ENCODE measurements around the gene DEAF1. TPM values are rescaled to one million over a fixed set of nuclear protein-coding genes. Genes with fewer than 3 reads are reported as not detected.
A peak's percentile ranks its signal among the peaks of the same experiment; 100 is the strongest.

The DEAF1 gene
- total and polyA plus RNA-seq, 2 of the 13 experiments (the other 11 are each of a cell fraction or from before 2014, with no cell fraction given) = 22.3 to 29.6 TPM

- TF ChIP-seq ATRX (CRISPR knock-in tag; IDR thresholded peaks at IDR 0.05; ENCODE audit: borderline replicate concordance) (no peak), ZNF160 (CRISPR knock-in tag; IDR thresholded peaks at IDR 0.05) (0 out of 2 replicates have a peak, but pooled peaks have one; percentile 10), HMGA1 (CRISPR knock-in tag; conservative IDR thresholded peaks at IDR 0.05) (no peak), RBFOX2 (IDR thresholded peaks at IDR 0.05; ENCODE audit: low read depth, low read length) (0 out of 2 replicates have a peak, but pooled peaks have one; percentile 56), THRA (CRISPR knock-in tag; IDR thresholded peaks at IDR 0.05; ENCODE audit: borderline replicate concordance) (no peak), CCAR2 (optimal IDR thresholded peaks at IDR 0.05; ENCODE audit: low read depth, low read length) (no peak), MAFG (CRISPR knock-in tag; IDR thresholded peaks at IDR 0.05) (no peak), ZNF891 (CRISPR knock-in tag; IDR thresholded peaks at IDR 0.05) (no peak), NCOA5 (CRISPR knock-in tag; IDR thresholded peaks at IDR 0.05) (no peak), ZHX1 (CRISPR knock-in tag; IDR thresholded peaks at IDR 0.05; ENCODE audit: low read depth) (peak; percentile 58; the same call in 1 of the 2 replicates), ZNF274 (CRISPR knock-in tag; IDR thresholded peaks at IDR 0.05) (peak; percentile 67; the same call in 1 of the 2 replicates), ZNF749 (CRISPR knock-in tag; IDR thresholded peaks at IDR 0.05; ENCODE audit: borderline replicate concordance) (0 out of 2 replicates have a peak, but pooled peaks have one; percentile 54), ZNF598 (CRISPR knock-in tag; IDR thresholded peaks at IDR 0.05; ENCODE audit: borderline replicate concordance) (no peak), ZIK1 (CRISPR knock-in tag; IDR thresholded peaks at IDR 0.05; ENCODE audit: borderline replicate concordance, low read depth) (no peak), MEIS2 (CRISPR knock-in tag; IDR thresholded peaks at IDR 0.05) (peak; percentile 35; the same call in 1 of the 2 replicates), ZNF30 (CRISPR knock-in tag; IDR thresholded peaks at IDR 0.05) (no peak), AGO1 (IDR thresholded peaks at IDR 0.05; ENCODE audit: low read depth, low read length, poor library complexity, severe bottlenecking) (no peak), ZNF335 (CRISPR knock-in tag; IDR thresholded peaks at IDR 0.05) (no peak), ZNF354B (CRISPR knock-in tag; IDR thresholded peaks at IDR 0.05) (no peak), SMC3 (IDR thresholded peaks at IDR 0.05; ENCODE audit: low read length) (no peak), BHLHE40 (IDR thresholded peaks at IDR 0.05; ENCODE audit: low read length) (no peak), DMTF1 (CRISPR knock-in tag; IDR thresholded peaks at IDR 0.05) (no peak), ETS1 (CRISPR knock-in tag; IDR thresholded peaks at IDR 0.05) (no peak)
These were observed at the start of gene DEAF1 (continued) for GRCh38 chr11:694563-695287.
